CD4-positive, alpha-beta memory T cell (primary cell): ENCODE measurements around the gene ACSL1. TPM values are rescaled to one million over a fixed set of nuclear protein-coding genes. Genes with fewer than 3 reads are reported as not detected.

Experiments used
- CTCF ChIA-PET: fragments of 350-600 bp; sonication (Branson Sonifier 250); formaldehyde crosslinking; loops from one replicate; lab custom pipeline; 2021; ENCODE audit warnings: inconsistent platforms; ENCODE audit not compliant: partially characterized antibody; lab: Charles Lee
- POLR2A ChIA-PET: fragments of 350-600 bp; sonication (Branson Sonifier 250); formaldehyde crosslinking; loops from one replicate; lab custom pipeline; 2021; ENCODE audit not compliant: partially characterized antibody; lab: Charles Lee
- DNase-seq, 5 donors: peaks; one replicate each; pipeline versions ENCODE4 v3.0.0 to v3.0.0-alpha.2; 2020 to 2022; ENCODE audit warnings: mixed read lengths in 1 of 5
- H3K27ac ChIP-seq: one replicate; pipeline ENCODE4 v1.7.0; 2013; ENCODE audit warnings: low read depth, low read length
- H3K27me3 ChIP-seq: 2 replicates; pipeline ENCODE4 v1.7.0; 2013; ENCODE audit warnings: mild to moderate bottlenecking, low read length, moderate library complexity; ENCODE audit not compliant: insufficient read depth
- H3K36me3 ChIP-seq: 2 replicates; pipeline ENCODE4 v1.7.0; 2013; ENCODE audit warnings: mild to moderate bottlenecking, low read length, moderate library complexity; ENCODE audit not compliant: insufficient read depth
- H3K4me1 ChIP-seq: 2 replicates; pipeline ENCODE4 v1.7.0; 2013; ENCODE audit warnings: mild to moderate bottlenecking, low read length, moderate library complexity; ENCODE audit not compliant: insufficient read depth
- H3K4me3 ChIP-seq, 2 donors: one replicate each; pipeline ENCODE4 v1.7.0; 2013; ENCODE audit warnings: low read length in 2 of 2, mild to moderate bottlenecking in 1 of 2
- H3K9me3 ChIP-seq, 2 donors: one replicate each; pipeline ENCODE4 v1.7.0; 2013; ENCODE audit warnings: low read length in 2 of 2, control low read depth in 1 of 2; ENCODE audit not compliant: control insufficient read depth in 1 of 2
- H3K27ac Mint-ChIP-seq, 7 donors: one replicate each; pipeline ENCODE4 v1.8.0; 2020 to 2021; ENCODE audit warnings: mixed read lengths in 7 of 7, mild to moderate bottlenecking in 6 of 7, inconsistent platforms in 3 of 7, moderate library complexity in 3 of 7
- H3K27me3 Mint-ChIP-seq, 2 donors: one replicate each; pipeline ENCODE4 v1.8.0; 2020 to 2021; ENCODE audit warnings: mixed read lengths in 2 of 2
- H3K36me3 Mint-ChIP-seq, 2 donors: one replicate each; pipeline ENCODE4 v1.8.0; 2020 to 2021; ENCODE audit warnings: mixed read lengths in 2 of 2, inconsistent platforms in 1 of 2, mild to moderate bottlenecking in 1 of 2
- H3K4me1 Mint-ChIP-seq, 4 donors: one replicate each; pipeline ENCODE4 v1.8.0; 2020 to 2021; ENCODE audit warnings: mixed read lengths in 4 of 4, mild to moderate bottlenecking in 1 of 4
- H3K4me3 Mint-ChIP-seq, 8 donors: one replicate each; pipeline ENCODE4 v1.8.0; 2020 to 2021; ENCODE audit warnings: mixed read lengths in 8 of 8, mild to moderate bottlenecking in 7 of 8, moderate library complexity in 6 of 8, inconsistent platforms in 3 of 8
- H3K9me3 Mint-ChIP-seq, 8 donors: one replicate each; pipeline ENCODE4 v1.8.0; 2020 to 2021; ENCODE audit warnings: mixed read lengths in 8 of 8, mild to moderate bottlenecking in 5 of 8, inconsistent platforms in 3 of 8, moderate library complexity in 1 of 8
- intact Hi-C: fragments of 100-400 bp; cut with micrococcal nuclease; formaldehyde crosslinking; loops from one replicate; pipeline ENCODE4 v1.15.1; 2023
- microRNA-seq: library from miRNA; unstranded; fragments of <30 nt; microRNA quantifications from one replicate; pipeline ENCODE4 v1.2.0, GENCODE V29; 2021; ENCODE audit warnings: borderline replicate concordance, borderline number of aligned reads, borderline microRNAs expressed, mixed read lengths
- polyA plus RNA-seq, 2 donors: library from polyadenylated mRNA; unstranded; fragments of 300-500 nt; fragmentation: Illumina TruSeq; gene quantifications; one replicate each; pipeline ENCODE4 v1.2.3, GENCODE V29; 2021
- total RNA-seq, 2 experiments: library from RNA; stranded (reverse); gene quantifications; one replicate each; pipeline ENCODE4 v1.2.3, GENCODE V29; 2021

ACSL1 gene
- total and polyA plus RNA-seq, 4 experiments from 2014 or later: 4.0 to 12.9 (median 9.2) TPM

GRCh38 chr4:184712322-184712721 is 113.4 kb downstream of the ACSL1 start:
- intact Hi-C loops: no loop called here
- no peak overlapping the region for H3K27ac ChIP-seq
- DNase-seq: no peak
- peaks cover 0 to 1% (median 0%) of the 10 kb centered on the region in 4 donors for H3K4me1 Mint-ChIP-seq
- H3K9me3 Mint-ChIP-seq: no peaks in the 10 kb centered on the region
- H3K36me3 Mint-ChIP-seq: peaks cover 1 to 15% of the 10 kb centered on the region in 2 donors
- H3K4me3 ChIP-seq: no peak overlapping the region
- H3K4me3 Mint-ChIP-seq: no peak overlapping the region
- H3K4me1 ChIP-seq: no peaks in the 10 kb centered on the region
- no peaks in the 10 kb centered on the region for H3K36me3 ChIP-seq
- H3K27me3 ChIP-seq: no peaks in the 10 kb centered on the region
- H3K9me3 ChIP-seq: no peaks in the 10 kb centered on the region
- ChIA-PET POLR2A (no interaction called here), CTCF (no interaction called here)
- no peaks in the 10 kb centered on the region for H3K27me3 Mint-ChIP-seq
- H3K27ac Mint-ChIP-seq: no peak overlapping the region

GRCh38 chr4:184706453-184706852 is 119.3 kb downstream of the ACSL1 start:
- Histone ChIP-seq H3K27ac (no peak overlapping the region), H3K4me3 (no peak overlapping the region), H3K36me3 (no peaks in the 10 kb centered on the region), H3K9me3 (no peaks in the 10 kb centered on the region), H3K27me3 (no peaks in the 10 kb centered on the region), H3K4me1 (peaks cover 7% of the 10 kb centered on the region)
- H3K36me3 Mint-ChIP-seq: peaks cover 0 to 7% of the 10 kb centered on the region in 2 donors
- POLR2A ChIA-PET: interaction anchor here (0.6 to 1.7 kb wide), 2 partner anchors 27 to 38 kb away, joined by 3 to 4 read pairs; partner anchors contain the start of gene CENPU
- no peaks in the 10 kb centered on the region for H3K9me3 Mint-ChIP-seq
- DNase-seq: no peak
- peak overlapping the region in 1 of 7 donors; percentile 39 for H3K27ac Mint-ChIP-seq
- CTCF ChIA-PET: interaction anchor here (0.6 kb wide), 1 partner anchor 28 kb away, joined by 4 read pairs; the partner anchor contains the start of gene CENPU
- intact Hi-C loops: no loop called here
- peaks cover 7 to 13% (median 9%) of the 10 kb centered on the region in 4 donors for H3K4me1 Mint-ChIP-seq
- H3K4me3 Mint-ChIP-seq: no peak overlapping the region
- H3K27me3 Mint-ChIP-seq: no peaks in the 10 kb centered on the region

- Histone ChIP-seq H3K27ac (no peak overlapping the region), H3K9me3 (no peaks in the 10 kb centered on the region), H3K27me3 (no peaks in the 10 kb centered on the region), H3K4me1 (peaks cover 7% of the 10 kb centered on the region), H3K36me3 (no peaks in the 10 kb centered on the region), H3K4me3 (no peak overlapping the region)
- CTCF ChIA-PET: no interaction called here
- Mint-ChIP-seq H3K9me3 (no peaks in the 10 kb centered on the region), H3K36me3 (peaks cover 0 to 10% of the 10 kb centered on the region in 2 donors), H3K4me3 (peak overlapping the region in 7 of 8 donors; percentile 2 to 63 (median 35)), H3K4me1 (peaks cover 7 to 13% (median 9%) of the 10 kb centered on the region in 4 donors), H3K27me3 (no peaks in the 10 kb centered on the region), H3K27ac (peak overlapping the region in 2 of 7 donors; percentile 1 to 65)
- POLR2A ChIA-PET: no interaction called here
- intact Hi-C loops: no loop called here
- DNase-seq: peak in 3 of 5 donors; percentile 5 to 7 (median 6)
These were observed 120.1 kb downstream of the ACSL1 start for GRCh38 chr4:184705692-184706091.

Small RNA genes lying within 50 kb of the gene (microRNA-seq; reads per million reads assigned to microRNA genes)
- not detected for gene MIR3945

Other genes starting within 250 kb of the ACSL1 start
- gene CASP3, start 176.5 kb downstream of the ACSL1 start, total RNA-seq: 10 to 100 TPM; 17.9 to 24.9 TPM
- 1 to 10 TPM; 4.1 to 7.3 TPM for gene CASP3, start 176.5 kb downstream of the ACSL1 start, polyA plus RNA-seq
- 10 to 100 TPM; 20.2 to 23.2 TPM for gene PRIMPOL, start 176.2 kb downstream of the ACSL1 start, total RNA-seq
- 10 to 100 TPM; 14.0 to 21.5 TPM for gene PRIMPOL, start 176.2 kb downstream of the ACSL1 start, polyA plus RNA-seq
- 1 to 10 TPM; 2.1 to 2.2 TPM for gene CENPU, start 91.9 kb downstream of the ACSL1 start, total RNA-seq
- gene CENPU, start 91.9 kb downstream of the ACSL1 start, polyA plus RNA-seq: 1 to 10 TPM; 4.2 to 4.6 TPM
- gene HELT, start 192.5 kb upstream of the ACSL1 start, total RNA-seq: not detected
- gene HELT, start 192.5 kb upstream of the ACSL1 start, polyA plus RNA-seq: not detected